Adipose tissue (tissue), 3 donors: ENCODE results near the gene GPANK1. TPM values are rescaled to one million over a fixed set of nuclear protein-coding genes. Genes with fewer than 3 reads are reported as not detected.
A peak's percentile ranks its signal among the peaks of the same experiment; 100 is the strongest.
"Not testable (repeated sequence)": the region's sequence is repeated elsewhere in the genome, so short reads cannot be mapped to it uniquely, and the experiment has no call there.

Source experiments
- H3K27ac ChIP-seq: one replicate; pipeline ENCODE4 v1.5.1; 2013; ENCODE audit warnings: low read depth, low read length
- WGBS, 3 donors: extraction: QIAGEN DNeasy Blood & Tissue Kit; methylation state at CpG; one replicate each; pipeline ENCODE4 v1.1.7; 2013; 5-methylcytosine and 5-hydroxymethylcytosine counted together
- polyA plus RNA-seq, 3 donors: library from polyadenylated mRNA; stranded (reverse); fragments of 200-250 nt; gene quantifications; one replicate each; pipeline ENCODE4 v1.2.3, GENCODE V29; 2013
- donor health status: healthy with polysubstance abuse.
- donor health status: Bipolar disorder and iron deficiency.
- donor health status: healthy.

The GPANK1 gene
- 10 to 100 TPM in 2 of 3 donors, 1 to 10 TPM in 1; 9.7 to 16.6 (median 14.0) TPM for polyA plus RNA-seq

GRCh38 chr6:31664790-31665500, at the start of gene GPANK1:
GPANK1 (minus strand) TSS chr6:31664997; CDS start chr6:31664478, 519 bp downstream.
- 0% methylated on average over 39 of the region's 39 CpGs for WGBS, 3 donors
- H3K27ac ChIP-seq, result peak within 1 kb of the TSS; percentile 79

- H3K27ac ChIP-seq, result no peak overlapping the region
- WGBS, 3 donors, result 53 to 55% (median 54%) methylated on average over 5 of the region's 5 CpGs
Measured at GRCh38 chr6:31713991-31714684, 49.3 kb upstream of the GPANK1 start.

- 66 to 78% (median 76%) methylated on average over 4 of the region's 4 CpGs for WGBS, 3 donors
Measured at GRCh38 chr6:31713465-31713864, 48.7 kb upstream of the GPANK1 start.

GRCh38 chr6:31712296-31712695, 47.5 kb upstream of the GPANK1 start:
- WGBS, 3 donors, result 76 to 80% (median 77%) methylated on average over 6 to 8 of the region's 8 CpGs
- H3K27ac ChIP-seq, result no peak overlapping the region

More at GRCh38 chr6:31713465-31713864, 48.7 kb upstream of the GPANK1 start:
- H3K27ac ChIP-seq, result no peak overlapping the region

- no peak overlapping the region for H3K27ac ChIP-seq
- WGBS, 3 donors, result 40 to 62% (median 43%) methylated on average over 8 of the region's 8 CpGs
Measured at GRCh38 chr6:31711233-31711632, 46.4 kb upstream of the GPANK1 start.

- 47 to 66% (median 66%) methylated on average over 5 of the region's 5 CpGs for WGBS, 3 donors
- H3K27ac ChIP-seq, result no peak overlapping the region
Measured at GRCh38 chr6:31710523-31711219, 45.9 kb upstream of the GPANK1 start.

- 85 to 90% (median 89%) methylated on average over 11 of the region's 11 CpGs for WGBS, 3 donors
Measured at GRCh38 chr6:31709157-31709556, 44.4 kb upstream of the GPANK1 start.

GRCh38 chr6:31708224-31708623, 43.4 kb upstream of the GPANK1 start:
- H3K27ac ChIP-seq, result no peak overlapping the region
- WGBS, 3 donors, result 89 to 98% (median 97%) methylated on average over 3 of the region's 3 CpGs

More at GRCh38 chr6:31709157-31709556, 44.4 kb upstream of the GPANK1 start:
- H3K27ac ChIP-seq, result not testable (repeated sequence)

GRCh38 chr6:31707701-31708100, 42.9 kb upstream of the GPANK1 start:
- no peak overlapping the region for H3K27ac ChIP-seq
- WGBS, 3 donors, result 76 to 86% (median 85%) methylated on average over 10 of the region's 10 CpGs

GRCh38 chr6:31706599-31706998, 41.8 kb upstream of the GPANK1 start, which contains the start of gene LY6G6F:
LY6G6F (plus strand) TSS chr6:31706866; CDS start chr6:31706907, 41 bp downstream.
- 50 to 60% (median 55%) methylated on average over 3 of the region's 3 CpGs for WGBS, 3 donors

GRCh38 chr6:31705931-31706330, 41.1 kb upstream of the GPANK1 start:
- WGBS, 3 donors, result 89 to 92% (median 90%) methylated on average over 5 to 6 of the region's 6 CpGs
- no peak overlapping the region for H3K27ac ChIP-seq

More at GRCh38 chr6:31706599-31706998, 41.8 kb upstream of the GPANK1 start, which contains the start of gene LY6G6F:
- no peak within 1 kb of the TSS for H3K27ac ChIP-seq

- WGBS, 3 donors, result 1 to 2% (median 1%) methylated on average over 54 of the region's 54 CpGs
- peak within 1 kb of the TSS; percentile 93 for H3K27ac ChIP-seq
Measured at GRCh38 chr6:31702819-31703716, 38.3 kb upstream of the GPANK1 start, which contains the start of gene ABHD16A. ABHD16A (minus strand) TSS chr6:31703324; CDS start chr6:31703281, 43 bp downstream.

GRCh38 chr6:31702405-31702818, 37.6 kb upstream of the GPANK1 start:
- 0 to 3% (median 1%) methylated on average over 10 of the region's 10 CpGs for WGBS, 3 donors
- H3K27ac ChIP-seq, result peak overlapping the region; percentile 93

- H3K27ac ChIP-seq, result no peak overlapping the region
- WGBS, 3 donors, result 27 to 33% (median 30%) methylated on average over 7 of the region's 7 CpGs
Measured at GRCh38 chr6:31701666-31702404, 37.0 kb upstream of the GPANK1 start.

- H3K27ac ChIP-seq, result no peak overlapping the region
- WGBS, 3 donors, result 60 to 87% (median 84%) methylated on average over 5 of the region's 5 CpGs
Measured at GRCh38 chr6:31700740-31701401, 36.1 kb upstream of the GPANK1 start.

GRCh38 chr6:31697555-31697954, 32.8 kb upstream of the GPANK1 start:
- no peak overlapping the region for H3K27ac ChIP-seq
- 39 to 61% (median 42%) methylated on average over 3 of the region's 3 CpGs for WGBS, 3 donors

- H3K27ac ChIP-seq, result no peak overlapping the region
- 89 to 90% (median 89%) methylated on average over 6 of the region's 6 CpGs for WGBS, 3 donors
Measured at GRCh38 chr6:31693535-31693934, 28.7 kb upstream of the GPANK1 start.
